ENCODE measurements around the gene LYPD5.
"Not testable (repeated sequence)": the region's sequence is repeated elsewhere in the genome, so short reads cannot be mapped to it uniquely, and the experiment has no call there.

Gene LYPD5

DNA sequence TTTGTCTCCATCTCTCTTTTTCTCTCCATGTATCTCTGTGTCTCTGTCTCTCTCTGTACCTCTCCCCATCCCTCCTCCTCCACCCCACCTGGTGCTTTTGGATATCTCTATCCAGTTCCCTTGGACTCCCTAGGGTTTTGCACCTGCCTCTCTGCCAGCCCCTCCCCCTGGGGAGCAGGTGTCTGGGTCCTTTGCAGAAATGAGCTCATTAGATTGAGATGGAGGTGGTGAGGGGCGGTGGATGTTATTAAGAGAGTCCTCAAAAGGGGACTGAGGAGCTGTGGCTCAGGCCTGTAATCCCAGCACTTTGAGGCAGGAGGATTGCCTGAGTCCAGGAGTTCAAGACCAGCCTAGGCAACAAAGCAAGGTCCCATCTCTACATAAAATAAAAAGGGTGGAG, 23.6 kb downstream of the LYPD5 start:
- no peak for DNase-seq (ENCODE audit: low read depth, low spot score)

DNA sequence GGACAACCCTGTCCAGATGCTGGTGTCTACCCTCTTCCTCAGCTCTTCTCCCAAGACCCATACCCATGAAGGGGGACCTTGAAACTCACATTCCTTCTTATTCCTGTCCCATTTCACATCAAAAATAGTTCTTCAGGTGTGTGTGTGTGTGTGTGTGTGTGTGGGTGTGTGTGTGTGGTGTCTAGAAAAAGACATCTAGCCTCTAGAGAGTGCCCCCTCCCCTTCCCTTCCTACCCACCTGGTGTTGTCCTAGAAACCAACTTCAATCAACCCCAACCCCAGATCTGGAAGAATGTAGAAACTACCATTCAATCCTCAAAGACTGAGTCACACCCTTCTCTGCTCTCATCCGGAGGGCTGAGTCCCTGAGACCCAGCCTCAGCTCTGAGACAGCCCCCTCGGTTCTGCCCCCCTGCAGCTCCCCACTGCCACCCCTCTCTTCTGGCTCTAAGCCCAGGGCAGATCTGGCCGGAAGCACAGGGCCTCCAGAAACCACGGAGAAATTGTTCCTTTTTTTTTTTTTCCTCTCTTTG, 25.0 kb downstream of the LYPD5 start:
- DNase-seq (ENCODE audit: low read depth, low spot score), result no peak

DNA sequence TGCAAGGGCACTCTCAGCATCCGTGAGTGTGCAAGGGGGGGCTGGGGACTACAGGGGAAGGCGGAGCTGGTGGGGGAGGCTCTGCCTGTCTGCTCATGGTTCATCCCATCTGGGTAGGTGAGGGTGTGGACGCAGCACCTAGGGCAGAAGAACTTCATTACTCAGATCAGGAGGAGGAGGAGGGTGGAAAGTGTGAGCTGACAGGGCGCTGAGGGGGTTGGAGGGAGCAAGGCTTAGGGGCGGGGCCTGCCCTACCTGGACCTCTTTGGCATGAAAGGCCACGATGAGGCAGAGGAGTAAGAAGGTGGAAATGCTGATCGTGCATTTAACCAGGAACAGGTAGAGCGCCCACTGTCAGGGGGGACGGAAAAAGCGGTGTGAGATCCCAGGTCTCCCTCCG, 26.0 kb downstream of the LYPD5 start:
- no peak for DNase-seq (ENCODE audit: low read depth, low spot score)

GRCh38 chr19:43775299-43775890, 26.9 kb downstream of the LYPD5 start:
- DNase-seq (ENCODE audit: low read depth, low spot score), result no peak

- DNase-seq (ENCODE audit: low read depth, low spot score), result not testable (repeated sequence)
Measured at GRCh38 chr19:43774940-43775258, 27.3 kb downstream of the LYPD5 start.

GRCh38 chr19:43774103-43774939, 27.9 kb downstream of the LYPD5 start:
- no peak for DNase-seq (ENCODE audit: low read depth, low spot score)

- DNase-seq (ENCODE audit: low read depth, low spot score), result no peak
Measured at GRCh38 chr19:43773725-43774102, 28.5 kb downstream of the LYPD5 start.

DNA sequence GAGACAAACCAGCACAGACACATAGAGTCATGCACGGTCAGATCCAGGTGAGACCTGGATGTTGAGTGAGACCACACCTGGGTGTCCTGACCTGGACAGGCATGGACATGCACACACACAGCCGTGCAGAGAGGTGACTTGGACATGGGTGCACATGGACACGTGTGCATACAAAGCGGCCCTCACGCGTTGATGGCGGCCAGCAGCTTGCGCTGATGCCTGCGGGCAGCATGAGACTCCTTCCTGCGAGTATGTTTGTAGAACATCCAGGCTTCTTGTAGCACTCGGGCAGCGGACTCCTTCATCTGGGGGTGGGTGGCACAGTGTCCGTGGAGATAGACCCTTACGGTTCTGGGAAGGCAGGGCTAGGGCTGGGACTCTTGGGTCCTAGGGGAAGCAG, 33.0 kb downstream of the LYPD5 start:
- DNase-seq (ENCODE audit: low read depth, low spot score), result no peak

GRCh38 chr19:43768273-43769050, 33.8 kb downstream of the LYPD5 start:
- DNase-seq (ENCODE audit: low read depth, low spot score), result no peak

DNA sequence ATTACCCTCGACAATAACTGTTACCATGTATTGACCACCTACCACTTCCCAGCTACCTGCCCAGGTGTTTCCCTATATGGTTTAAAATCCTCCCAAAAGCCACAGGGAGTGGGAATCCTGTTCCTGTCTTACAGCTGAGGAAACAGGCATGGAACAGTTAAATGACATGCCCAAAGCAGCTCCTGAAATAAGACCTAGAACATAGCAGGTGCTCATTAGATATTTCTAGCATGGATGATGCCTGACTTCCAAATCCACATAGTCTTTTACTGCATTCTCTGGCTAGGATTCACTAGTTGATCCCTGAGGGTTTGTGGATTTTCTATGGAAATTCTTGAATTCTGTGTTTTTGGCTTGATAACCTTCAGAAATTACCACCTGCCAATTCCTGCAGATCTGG, 34.4 kb downstream of the LYPD5 start:
- no peak for DNase-seq (ENCODE audit: low read depth, low spot score)

DNA sequence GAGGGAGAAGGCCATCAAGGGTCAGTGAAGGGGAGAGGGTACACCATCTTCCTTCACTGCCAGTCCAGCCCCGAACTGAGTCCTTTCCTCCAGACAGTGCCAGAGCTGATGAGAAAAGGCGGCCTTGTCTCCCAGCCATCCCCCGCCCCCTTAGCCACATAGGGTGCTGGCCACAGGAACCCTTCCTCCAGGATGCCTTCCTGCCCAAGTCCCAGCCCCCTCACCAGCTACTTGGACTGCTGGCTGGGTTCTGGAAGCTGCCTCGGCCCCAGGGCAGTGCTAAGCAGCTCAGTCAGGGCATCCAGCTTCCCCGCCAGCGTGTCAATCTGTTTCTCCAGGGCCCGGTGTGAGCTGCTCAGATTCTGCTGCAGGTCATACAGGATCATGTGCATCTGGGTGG, 34.9 kb downstream of the LYPD5 start:
- no peak for DNase-seq (ENCODE audit: low read depth, low spot score)

- DNase-seq (ENCODE audit: low read depth, low spot score), result no peak
Measured at GRCh38 chr19:43766755-43767043, 35.5 kb downstream of the LYPD5 start.

DNA sequence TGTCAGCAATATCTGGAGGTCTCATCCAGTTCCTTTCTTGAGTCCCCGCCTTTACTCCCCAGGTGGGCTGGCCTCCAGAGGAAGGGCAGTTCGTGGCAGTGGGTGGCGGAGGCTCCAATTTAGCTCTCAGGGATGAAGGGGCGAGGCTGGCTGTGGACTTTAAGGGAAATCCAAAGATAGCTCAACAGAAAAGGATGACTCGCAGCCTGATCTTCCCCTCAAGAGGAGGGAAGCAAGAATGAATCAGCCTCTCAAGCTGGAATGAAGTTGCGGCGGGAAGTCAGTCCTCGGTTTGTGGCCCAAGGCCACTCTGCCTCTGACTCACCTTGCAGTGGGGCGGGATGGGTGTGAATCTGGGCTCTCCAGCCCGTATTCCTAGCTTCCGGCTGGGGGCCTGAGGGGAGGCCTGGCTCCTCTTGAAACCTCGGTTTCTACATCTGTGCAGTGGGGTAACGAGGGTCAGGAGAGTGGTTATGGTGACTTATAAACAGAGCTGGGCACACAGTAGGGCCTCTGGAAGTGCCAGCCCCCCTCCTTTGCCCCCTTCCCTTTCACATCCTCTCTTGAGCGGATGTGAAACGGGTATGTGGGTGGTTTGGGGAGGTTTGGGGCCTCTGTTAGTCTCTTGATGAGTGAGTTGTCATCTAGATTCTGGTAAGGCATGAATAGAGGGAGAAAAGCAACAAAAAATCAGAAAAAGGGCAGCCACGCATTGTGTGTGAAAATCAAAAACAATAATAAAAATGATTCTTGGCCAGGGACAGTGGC, 37.0 kb downstream of the LYPD5 start:
- DNase-seq (ENCODE audit: low read depth, low spot score), result peak; percentile 73

DNA sequence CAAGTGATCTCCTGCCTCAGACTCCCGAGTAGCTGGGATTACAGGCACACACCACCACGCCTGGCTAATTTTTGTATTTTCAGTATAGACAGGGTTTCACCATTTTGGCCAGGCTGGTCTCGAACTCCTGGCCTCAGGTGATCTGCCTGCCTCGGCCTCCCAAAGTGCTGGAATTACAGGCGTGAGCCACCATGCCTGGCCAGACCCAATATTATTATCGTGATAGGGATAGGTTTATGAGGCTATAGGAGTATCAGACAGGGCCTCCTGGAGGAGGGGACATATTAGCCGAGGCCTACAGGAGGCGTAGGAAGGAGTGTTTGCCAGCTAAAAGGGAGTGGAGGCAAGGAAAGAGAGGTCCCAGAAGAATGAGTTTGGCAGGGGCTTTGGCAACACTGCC, 37.6 kb downstream of the LYPD5 start:
- DNase-seq (ENCODE audit: low read depth, low spot score), result not testable (repeated sequence)

GRCh38 chr19:43763473-43763939, 38.7 kb downstream of the LYPD5 start:
- no peak for DNase-seq (ENCODE audit: low read depth, low spot score)

GRCh38 chr19:43762814-43763213, 39.4 kb downstream of the LYPD5 start:
- DNase-seq (ENCODE audit: low read depth, low spot score), result no peak

GRCh38 chr19:43760941-43761340, 41.3 kb downstream of the LYPD5 start:
- no peak for DNase-seq (ENCODE audit: low read depth, low spot score)

GRCh38 chr19:43759515-43759914, 42.7 kb downstream of the LYPD5 start:
- peak; percentile 36 for DNase-seq (ENCODE audit: low read depth, low spot score)

DNA sequence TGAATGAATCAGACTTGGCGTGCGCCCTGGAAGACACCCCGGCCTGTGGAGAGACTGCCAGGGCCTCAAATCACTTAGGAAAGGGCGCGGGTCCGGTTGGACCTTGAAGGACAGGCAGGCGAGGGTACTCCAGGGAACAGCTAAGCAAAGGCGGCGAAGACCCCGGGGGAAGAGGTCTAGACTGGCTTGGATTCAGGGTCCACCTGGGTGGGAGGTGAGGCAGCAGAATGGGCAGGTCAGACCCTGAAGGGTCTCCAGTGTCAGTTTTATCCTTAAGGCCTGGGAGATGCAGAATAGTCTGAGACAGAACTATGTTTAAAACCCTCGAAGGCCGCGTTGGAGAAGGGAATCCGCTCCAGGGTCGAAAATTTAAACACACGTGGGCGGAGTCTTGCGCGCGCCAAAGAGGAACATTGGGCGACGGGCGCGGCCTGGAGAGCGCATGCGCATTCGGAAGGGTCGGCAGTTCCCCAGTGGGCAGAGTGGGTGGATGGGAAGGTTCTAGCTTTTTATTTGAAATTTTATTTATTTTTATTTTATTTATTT, 46.9 kb downstream of the LYPD5 start:
- peak; percentile 26 for DNase-seq (ENCODE audit: low read depth, low spot score)

DNA sequence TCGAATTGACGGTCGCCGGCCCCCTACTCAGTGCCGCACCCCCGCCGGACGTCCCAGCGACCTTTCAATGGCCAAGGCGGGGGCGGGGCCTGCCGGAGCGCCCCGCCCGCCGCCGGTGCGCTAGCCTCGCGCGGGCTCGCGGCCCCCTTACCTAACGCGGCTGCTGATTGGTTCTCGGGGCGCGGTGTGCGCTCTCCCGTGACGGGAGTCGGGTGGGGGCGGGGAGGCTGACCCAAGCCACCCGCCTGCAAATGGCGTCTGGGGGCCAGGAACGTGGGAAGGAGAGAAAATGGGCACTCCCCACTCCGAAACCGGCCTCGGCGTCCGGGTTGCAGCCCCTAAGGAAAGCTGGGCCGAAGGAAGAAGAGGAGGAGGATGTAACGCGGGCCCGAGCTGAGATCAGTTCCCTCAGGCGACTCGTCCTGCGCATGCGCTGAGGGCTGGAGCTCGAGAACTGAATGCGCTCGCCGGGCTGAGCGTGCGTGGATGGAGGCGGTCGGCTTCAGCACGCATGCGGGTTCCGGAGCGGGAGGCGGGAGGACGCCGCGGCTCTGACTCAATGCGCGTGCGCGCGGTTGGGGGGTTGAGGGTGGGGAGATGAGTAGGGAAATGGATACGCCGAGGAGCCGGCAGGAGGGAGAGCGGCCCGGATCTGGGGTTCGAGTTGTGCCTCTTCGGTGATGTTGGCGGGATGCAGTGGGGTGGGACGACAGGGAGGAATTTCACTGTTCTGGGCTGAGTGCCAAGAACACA, 47.6 kb downstream of the LYPD5 start, which contains the start of gene SMG9:
SMG9 (minus strand) TSS at position 460 of the 753 bp plus-strand sequence. CDS start 4,221 bp downstream, outside the sequence.
- peak; percentile 95 for DNase-seq (ENCODE audit: low read depth, low spot score)

DNA sequence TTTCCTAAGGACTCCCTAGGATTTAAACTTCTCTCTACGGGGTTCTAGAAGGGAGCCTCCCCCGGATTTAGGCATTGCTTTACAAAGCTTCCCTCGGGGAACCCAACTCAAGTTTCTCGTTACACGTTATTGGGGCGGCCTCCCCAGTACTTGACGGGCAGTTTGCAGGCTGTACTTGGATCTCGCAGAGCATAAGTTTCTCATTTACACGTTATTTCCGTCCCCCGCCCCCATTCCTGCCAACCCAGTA, 48.1 kb downstream of the LYPD5 start:
- DNase-seq (ENCODE audit: low read depth, low spot score), result no peak

Measured in smooth muscle cell of the brain vasculature (primary cell).